ENCODE data around the gene STX10.
A peak's percentile ranks its signal among the peaks of the same experiment; 100 is the strongest.

Gene STX10

GRCh38 chr19:13122275-13122878 lies 27.8 kb downstream of the STX10 start:
- peaks cover 30% of the 10 kb centered on the region for H3K4me1 ChIP-seq (ENCODE audit: insufficient read depth, low read length)
- no peaks in the 10 kb centered on the region for H3K36me3 ChIP-seq (ENCODE audit: insufficient read depth, low read length)
- H3K9me3 ChIP-seq (ENCODE audit: control insufficient read depth, insufficient read depth, low read length) = no peaks in the 10 kb centered on the region
- no peak overlapping the region for H3K9ac ChIP-seq (ENCODE audit: low read depth, low read length)

- Histone ChIP-seq H3K9ac (ENCODE audit: low read depth, low read length) (no peak overlapping the region; the same call in 1 of the 2 replicates), H3K9me3 (ENCODE audit: control insufficient read depth, insufficient read depth, low read length) (no peaks in the 10 kb centered on the region), H3K4me1 (ENCODE audit: insufficient read depth, low read length) (peaks cover 30% of the 10 kb centered on the region), H3K36me3 (ENCODE audit: insufficient read depth, low read length) (no peaks in the 10 kb centered on the region)
Observed at GRCh38 chr19:13121551-13122274, 28.5 kb downstream of the STX10 start.

GRCh38 chr19:13120817-13121216 lies 29.4 kb downstream of the STX10 start:
- Histone ChIP-seq H3K9me3 (ENCODE audit: control insufficient read depth, insufficient read depth, low read length) (no peaks in the 10 kb centered on the region), H3K9ac (ENCODE audit: low read depth, low read length) (no peak overlapping the region), H3K36me3 (ENCODE audit: insufficient read depth, low read length) (no peaks in the 10 kb centered on the region), H3K4me1 (ENCODE audit: insufficient read depth, low read length) (peaks cover 30% of the 10 kb centered on the region)

GRCh38 chr19:13120031-13120430 lies 30.1 kb downstream of the STX10 start:
- H3K9ac ChIP-seq (ENCODE audit: low read depth, low read length) = no peak overlapping the region; the same call in 1 of the 2 replicates
- no peaks in the 10 kb centered on the region for H3K36me3 ChIP-seq (ENCODE audit: insufficient read depth, low read length)
- H3K4me1 ChIP-seq (ENCODE audit: insufficient read depth, low read length) = peaks cover 30% of the 10 kb centered on the region
- H3K9me3 ChIP-seq (ENCODE audit: control insufficient read depth, insufficient read depth, low read length) = no peaks in the 10 kb centered on the region

GRCh38 chr19:13119627-13120026 lies 30.5 kb downstream of the STX10 start:
- peak overlapping the region; percentile 49; the same call in 1 of the 2 replicates for H3K9ac ChIP-seq (ENCODE audit: low read depth, low read length)
- H3K36me3 ChIP-seq (ENCODE audit: insufficient read depth, low read length) = no peaks in the 10 kb centered on the region; the same call in 1 of the 2 replicates
- H3K4me1 ChIP-seq (ENCODE audit: insufficient read depth, low read length) = peaks cover 30% of the 10 kb centered on the region
- no peaks in the 10 kb centered on the region for H3K9me3 ChIP-seq (ENCODE audit: control insufficient read depth, insufficient read depth, low read length)

DNA sequence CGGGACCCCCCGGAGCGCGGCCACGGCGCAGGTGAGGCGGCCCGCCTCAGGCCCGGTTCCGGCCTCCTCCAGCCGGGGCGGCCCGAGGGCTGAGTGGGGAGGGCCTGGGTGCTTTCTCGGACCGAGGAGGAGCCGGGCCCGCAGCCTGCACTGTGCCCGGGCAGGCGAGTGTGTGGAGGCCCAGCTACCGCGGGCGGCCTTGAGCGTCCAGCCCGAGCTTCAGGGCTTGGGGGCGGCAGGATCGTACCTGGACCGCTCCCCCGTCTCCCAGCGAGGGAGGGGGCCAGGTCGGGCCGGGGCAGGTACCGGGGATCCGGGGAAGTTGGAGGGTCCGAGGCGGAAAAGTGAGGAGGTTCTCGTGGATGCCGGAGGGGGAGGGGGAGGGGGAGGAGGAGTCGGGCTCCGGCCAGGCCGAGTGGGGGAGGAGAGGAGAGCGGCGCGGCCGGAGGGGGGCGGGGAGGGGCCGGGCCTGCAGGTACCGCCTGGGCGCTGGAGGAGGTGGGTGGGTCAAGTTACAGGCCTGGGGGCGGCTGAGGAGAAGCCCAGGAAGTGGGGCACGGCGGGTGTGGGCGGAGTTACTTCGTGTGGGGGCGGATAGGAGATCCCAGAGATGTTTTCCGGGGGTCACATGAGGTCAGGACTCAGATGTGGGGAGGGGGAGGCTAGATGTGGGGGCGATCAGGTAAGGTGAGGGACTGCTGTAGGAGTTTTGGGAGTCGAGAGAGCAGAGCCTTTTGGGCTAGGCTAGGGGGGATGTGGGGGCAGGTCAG lies 31.6 kb downstream of the STX10 start:
- Histone ChIP-seq H3K9ac (ENCODE audit: low read depth, low read length) (peak overlapping the region; percentile 82), H3K9me3 (ENCODE audit: control insufficient read depth, insufficient read depth, low read length) (no peaks in the 10 kb centered on the region), H3K4me1 (ENCODE audit: insufficient read depth, low read length) (peaks cover 30% of the 10 kb centered on the region), H3K36me3 (ENCODE audit: insufficient read depth, low read length) (no peaks in the 10 kb centered on the region; the same call in 1 of the 2 replicates)

- Histone ChIP-seq H3K36me3 (ENCODE audit: insufficient read depth, low read length) (no peaks in the 10 kb centered on the region; the same call in 1 of the 2 replicates), H3K9ac (ENCODE audit: low read depth, low read length) (peak within 1 kb of the TSS; percentile 82), H3K4me1 (ENCODE audit: insufficient read depth, low read length) (peaks cover 30% of the 10 kb centered on the region), H3K9me3 (ENCODE audit: control insufficient read depth, insufficient read depth, low read length) (no peaks in the 10 kb centered on the region)
Observed at GRCh38 chr19:13117772-13118423, 32.3 kb downstream of the STX10 start, which contains the start of gene NACC1. TSS of gene NACC1 (plus strand) at chr19:13118264. CDS start at chr19:13135208, 16,944 bp downstream.

- Histone ChIP-seq H3K4me1 (ENCODE audit: insufficient read depth, low read length) (peaks cover 29% of the 10 kb centered on the region), H3K9ac (ENCODE audit: low read depth, low read length) (peak overlapping the region; percentile 75; the same call in 1 of the 2 replicates), H3K9me3 (ENCODE audit: control insufficient read depth, insufficient read depth, low read length) (no peaks in the 10 kb centered on the region), H3K36me3 (ENCODE audit: insufficient read depth, low read length) (no peaks in the 10 kb centered on the region; the same call in 1 of the 2 replicates)
Observed at GRCh38 chr19:13117176-13117771, 32.9 kb downstream of the STX10 start.

GRCh38 chr19:13116282-13117175 lies 33.6 kb downstream of the STX10 start, which contains the start of gene TRMT1:
TSS of gene TRMT1 (minus strand) at chr19:13116740. CDS start at chr19:13116399, 341 bp downstream.
- no peaks in the 10 kb centered on the region; the same call in 1 of the 2 replicates for H3K36me3 ChIP-seq (ENCODE audit: insufficient read depth, low read length)
- H3K9me3 ChIP-seq (ENCODE audit: control insufficient read depth, insufficient read depth, low read length) = no peaks in the 10 kb centered on the region
- H3K4me1 ChIP-seq (ENCODE audit: insufficient read depth, low read length) = peaks cover 21% of the 10 kb centered on the region
- peak within 1 kb of the TSS; percentile 75 for H3K9ac ChIP-seq (ENCODE audit: low read depth, low read length)

- Histone ChIP-seq H3K36me3 (ENCODE audit: insufficient read depth, low read length) (no peaks in the 10 kb centered on the region; the same call in 1 of the 2 replicates), H3K9ac (ENCODE audit: low read depth, low read length) (peak overlapping the region; percentile 75), H3K4me1 (ENCODE audit: insufficient read depth, low read length) (peaks cover 16% of the 10 kb centered on the region), H3K9me3 (ENCODE audit: control insufficient read depth, insufficient read depth, low read length) (no peaks in the 10 kb centered on the region)
Observed at GRCh38 chr19:13115936-13116281, 34.3 kb downstream of the STX10 start.

DNA sequence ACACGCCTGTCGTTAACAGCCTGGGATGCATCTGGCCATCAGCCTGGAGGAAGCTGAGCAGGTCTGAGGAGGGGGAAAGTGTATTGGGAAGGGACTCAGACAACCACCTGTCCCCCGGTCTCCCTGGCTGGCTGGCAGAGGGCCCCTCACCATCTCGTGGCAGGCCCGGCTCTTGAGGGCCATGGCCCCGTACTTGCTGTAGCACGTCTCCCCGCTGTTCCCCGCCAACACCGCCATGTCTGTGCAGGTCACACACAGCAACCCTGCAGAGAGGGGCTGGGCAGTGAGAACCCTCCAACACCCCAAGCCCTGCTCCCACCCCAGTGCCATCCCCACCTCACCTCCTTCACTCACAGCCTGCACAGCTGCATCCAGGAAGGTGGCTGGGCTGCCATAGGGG lies 37.6 kb downstream of the STX10 start:
- no peak overlapping the region for H3K9ac ChIP-seq (ENCODE audit: low read depth, low read length)
- H3K9me3 ChIP-seq (ENCODE audit: control insufficient read depth, insufficient read depth, low read length) = no peaks in the 10 kb centered on the region
- no peaks in the 10 kb centered on the region for H3K4me1 ChIP-seq (ENCODE audit: insufficient read depth, low read length)
- H3K36me3 ChIP-seq (ENCODE audit: insufficient read depth, low read length) = peaks cover 7% of the 10 kb centered on the region

GRCh38 chr19:13110099-13110610 lies 40.0 kb downstream of the STX10 start:
- H3K9ac ChIP-seq (ENCODE audit: low read depth, low read length) = no peak overlapping the region
- peaks cover 11% of the 10 kb centered on the region for H3K36me3 ChIP-seq (ENCODE audit: insufficient read depth, low read length)
- H3K4me1 ChIP-seq (ENCODE audit: insufficient read depth, low read length) = no peaks in the 10 kb centered on the region
- H3K9me3 ChIP-seq (ENCODE audit: control insufficient read depth, insufficient read depth, low read length) = no peaks in the 10 kb centered on the region

Measured in ES-I3 (cell line).